SJCRH30 (cell line): ENCODE results near the gene WSB2. TPM values are rescaled to one million over a fixed set of nuclear protein-coding genes. Genes with fewer than 3 reads are reported as not detected.

ENCODE experiments used
- DNase-seq, 2 experiments: peaks; one replicate each; pipeline ENCODE4 v3.0.0-alpha.2; 2015 to 2020
- H3K27ac ChIP-seq: fragments of 250-450 bp; sonication (Bioruptor Pico); 2 replicates; pipeline ENCODE4 v1.5.1; 2020; ENCODE audit warnings: mild to moderate bottlenecking, moderate library complexity
- H3K27me3 ChIP-seq: fragments of 250-450 bp; sonication (Bioruptor Pico); 2 replicates; pipeline ENCODE4 v1.5.1; 2020; ENCODE audit warnings: mild to moderate bottlenecking, moderate library complexity
- H3K36me3 ChIP-seq: fragments of 250-450 bp; sonication (Bioruptor Pico); 2 replicates; pipeline ENCODE4 v1.5.1; 2020; ENCODE audit warnings: mild to moderate bottlenecking, moderate library complexity
- H3K4me1 ChIP-seq: fragments of 250-450 bp; sonication (Bioruptor Pico); 2 replicates; pipeline ENCODE4 v1.5.1; 2020; ENCODE audit warnings: mild to moderate bottlenecking, moderate library complexity
- H3K4me3 ChIP-seq: fragments of 250-450 bp; sonication (Bioruptor Pico); 2 replicates; pipeline ENCODE4 v1.5.1; 2020; ENCODE audit warnings: mild to moderate bottlenecking, moderate library complexity
- H3K9me3 ChIP-seq: fragments of 250-450 bp; sonication (Bioruptor Pico); replicated peaks from 2 replicates; pipeline ENCODE4 v1.5.1; 2020; ENCODE audit warnings: mild to moderate bottlenecking, moderate library complexity
- total RNA-seq: library from RNA; depleted of rRNA; stranded (reverse); fragments of >200 nt; shearing (Covaris generic); gene quantifications from 2 replicates; pipeline ENCODE4 v1.2.3, GENCODE V29; 2014

The WSB2 gene
- total RNA-seq, 1 experiment from 2014 or later: 104 TPM

DNA sequence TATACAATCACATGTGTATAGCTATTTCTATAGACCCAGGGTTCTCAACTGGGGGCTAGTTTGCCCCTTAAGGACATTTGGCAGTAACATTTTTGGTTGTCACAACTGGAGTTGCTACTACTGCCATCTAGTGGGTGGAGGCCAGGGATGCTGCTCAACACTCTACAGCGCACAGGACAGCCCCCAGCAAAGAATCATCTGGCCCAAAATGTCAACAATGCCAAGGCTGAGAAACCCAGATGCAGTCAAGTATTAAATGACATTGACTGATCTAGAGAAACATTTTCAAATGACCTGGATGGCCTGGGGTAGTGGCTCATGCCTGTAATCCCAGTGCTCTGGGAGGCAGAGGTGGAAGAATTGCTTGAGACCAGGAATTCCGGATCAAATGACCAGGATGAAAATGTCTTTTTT, 5.8 kb downstream of the WSB2 start:
- Histone ChIP-seq H3K27ac (no peak overlapping the region), H3K27me3 (no peaks in the 10 kb centered on the region), H3K4me1 (peaks cover 17% of the 10 kb centered on the region), H3K36me3 (peaks cover 12% of the 10 kb centered on the region), H3K4me3 (no peak overlapping the region), H3K9me3 (no peaks in the 10 kb centered on the region)
- peak; percentile 62 to 77 for DNase-seq

DNA sequence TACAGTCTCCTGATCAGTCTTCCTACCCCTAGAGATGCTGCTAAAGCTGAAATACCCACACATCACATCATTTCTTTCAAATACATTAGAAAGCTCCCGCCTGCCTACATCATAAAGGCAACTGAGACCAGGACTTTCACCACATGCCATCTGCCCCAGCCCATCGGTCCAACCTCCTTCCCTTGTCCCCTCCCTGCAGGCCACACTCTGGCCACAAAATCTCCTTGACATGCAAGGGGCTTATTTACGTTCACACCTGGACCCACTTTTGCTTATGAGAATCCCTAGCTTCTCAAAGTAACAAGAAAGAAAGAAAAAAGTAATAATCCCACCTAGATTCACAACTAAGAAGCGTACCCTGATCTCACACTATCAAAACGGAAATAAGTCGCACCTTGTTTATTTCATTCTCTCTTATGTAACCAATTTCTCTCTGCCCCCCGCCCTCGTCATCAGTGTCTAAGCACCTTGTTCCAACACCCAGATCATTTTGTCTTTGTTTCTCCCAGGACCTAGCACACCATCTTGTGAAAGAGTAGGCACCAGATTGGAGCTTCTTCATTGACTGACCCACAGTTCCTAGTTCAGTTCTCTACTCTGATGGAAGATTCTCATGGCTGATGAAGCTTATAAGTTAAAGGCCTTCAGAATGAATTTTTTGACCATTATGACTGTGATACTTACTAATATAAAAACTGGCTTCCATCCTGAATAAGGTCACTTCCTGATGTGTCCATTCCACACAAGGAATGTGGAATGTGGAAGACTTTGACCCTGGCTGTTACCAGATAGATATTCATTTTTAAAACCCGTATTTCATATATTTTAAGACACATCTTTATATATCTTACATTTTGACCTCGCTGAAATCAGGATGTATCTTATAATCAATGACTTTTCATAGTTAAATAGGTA, 7.7 kb downstream of the WSB2 start:
- Histone ChIP-seq H3K4me3 (no peak overlapping the region), H3K36me3 (peaks cover 18% of the 10 kb centered on the region), H3K9me3 (no peaks in the 10 kb centered on the region), H3K27me3 (no peaks in the 10 kb centered on the region), H3K27ac (peak overlapping the region; percentile 37), H3K4me1 (peaks cover 15% of the 10 kb centered on the region)
- no peak for DNase-seq

DNA sequence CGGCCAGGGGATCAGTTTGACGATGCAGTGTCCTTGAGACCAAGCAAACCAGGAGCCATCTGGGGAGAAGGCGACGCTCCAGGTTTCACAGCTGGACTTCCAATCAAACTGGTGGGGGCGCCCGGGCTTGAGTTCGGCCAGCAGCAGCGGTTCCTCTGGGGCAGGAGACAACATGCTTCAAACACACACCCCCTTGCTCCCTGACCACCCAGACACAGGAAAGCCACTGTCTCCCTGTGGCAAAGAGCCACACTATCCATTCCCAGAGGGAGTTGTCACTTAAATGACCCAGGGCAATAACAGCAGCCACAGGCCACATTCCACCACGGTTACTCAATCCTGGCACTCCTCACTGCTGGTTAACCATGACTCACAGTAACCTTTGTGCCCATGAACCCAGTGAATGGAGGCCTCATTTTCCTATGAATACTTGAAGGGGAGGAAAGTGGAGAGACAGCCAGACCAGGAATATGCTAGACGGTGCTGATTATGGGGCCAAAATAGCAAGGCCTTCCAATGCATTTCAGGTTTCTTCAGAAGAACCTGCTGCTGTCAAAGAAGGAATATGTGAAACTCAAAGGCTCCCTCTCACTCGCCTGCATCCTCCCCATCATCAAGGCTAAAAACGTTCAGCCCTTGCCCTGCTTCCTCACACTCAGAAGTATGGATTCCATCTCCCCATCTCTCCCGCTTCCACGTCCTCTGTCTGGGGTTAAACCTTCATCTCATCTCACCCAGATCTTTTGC, 8.5 kb downstream of the WSB2 start:
- H3K27ac ChIP-seq: peak overlapping the region; percentile 37
- no peak overlapping the region for H3K4me3 ChIP-seq
- peaks cover 15% of the 10 kb centered on the region for H3K4me1 ChIP-seq
- peak; percentile 74 to 79 for DNase-seq
- H3K36me3 ChIP-seq: peaks cover 21% of the 10 kb centered on the region
- no peaks in the 10 kb centered on the region for H3K9me3 ChIP-seq
- no peaks in the 10 kb centered on the region for H3K27me3 ChIP-seq

DNA sequence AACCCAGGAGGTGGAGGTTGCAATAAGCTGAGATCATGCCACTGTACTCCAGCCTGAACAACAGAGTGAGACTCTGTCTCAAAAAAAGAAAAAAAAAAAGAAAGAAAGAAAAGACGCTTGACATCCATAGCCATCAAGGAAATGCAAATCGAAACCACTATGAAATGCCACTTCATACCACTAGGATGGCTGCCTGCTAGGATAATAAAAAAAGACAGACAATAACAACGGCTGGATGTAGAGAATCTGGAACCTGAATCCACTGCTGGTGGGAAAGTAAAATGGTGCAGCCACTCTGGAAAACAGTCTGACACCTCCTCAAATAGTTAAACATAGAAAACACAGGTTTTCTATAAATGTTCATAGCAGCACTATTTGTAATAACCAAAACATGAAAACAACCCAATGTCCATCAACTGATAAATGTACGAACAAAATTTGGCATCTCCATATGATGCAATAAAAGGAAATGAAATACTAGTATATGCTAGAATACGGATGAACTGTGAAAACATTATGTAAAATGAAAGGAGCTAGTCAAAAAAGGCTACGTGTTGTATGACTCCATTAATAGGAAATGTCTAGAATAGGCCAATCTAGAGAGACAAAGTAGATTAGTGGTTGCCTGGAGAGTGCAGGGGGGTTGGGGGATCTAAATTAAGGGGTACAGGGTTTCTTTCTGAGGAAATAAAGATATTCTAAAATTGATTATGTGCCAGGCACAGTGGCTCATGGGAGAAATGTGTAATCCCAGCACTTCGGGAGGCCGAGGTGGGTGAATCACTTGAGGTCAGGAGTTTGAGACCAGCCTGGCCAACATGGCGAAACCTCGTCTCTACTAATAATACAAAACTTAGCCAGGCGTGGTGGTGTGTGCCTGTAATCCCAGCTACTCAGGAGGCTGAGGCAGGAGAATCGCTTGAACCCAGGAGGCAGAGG, 9.7 kb downstream of the WSB2 start:
- no peak overlapping the region for H3K27ac ChIP-seq

DNA sequence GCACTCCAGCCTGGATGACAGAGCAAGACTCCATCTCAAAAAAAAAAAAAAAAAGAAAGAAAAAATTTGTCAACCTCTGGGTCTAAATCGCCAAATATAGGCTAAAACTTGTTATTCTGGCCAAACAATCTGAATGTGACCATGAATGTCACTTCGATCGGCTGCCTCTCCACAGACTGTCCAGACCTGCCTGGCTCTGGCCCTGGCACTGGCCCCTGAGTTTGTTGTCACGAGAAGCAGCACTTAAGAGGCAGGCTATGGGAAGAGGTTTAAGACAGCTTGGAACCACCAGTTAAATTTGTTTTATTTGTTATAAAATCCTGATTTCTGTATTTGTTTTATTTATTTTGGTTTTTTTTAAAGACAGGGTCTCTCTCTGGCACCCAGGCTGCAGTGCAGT, 14.5 kb downstream of the WSB2 start:
- H3K9me3 ChIP-seq: no peaks in the 10 kb centered on the region
- peaks cover 36% of the 10 kb centered on the region for H3K36me3 ChIP-seq
- no peaks in the 10 kb centered on the region for H3K4me1 ChIP-seq
- DNase-seq: no peak
- no peaks in the 10 kb centered on the region for H3K27me3 ChIP-seq
- no peak overlapping the region for H3K27ac ChIP-seq
- H3K4me3 ChIP-seq: no peak overlapping the region

More for the DNA sequence above, 9.7 kb downstream of the WSB2 start:
- peaks cover 15% of the 10 kb centered on the region for H3K4me1 ChIP-seq
- H3K36me3 ChIP-seq: peaks cover 23% of the 10 kb centered on the region
- DNase-seq: no peak
- H3K9me3 ChIP-seq: no peaks in the 10 kb centered on the region
- H3K4me3 ChIP-seq: no peak overlapping the region
- H3K27me3 ChIP-seq: no peaks in the 10 kb centered on the region

DNA sequence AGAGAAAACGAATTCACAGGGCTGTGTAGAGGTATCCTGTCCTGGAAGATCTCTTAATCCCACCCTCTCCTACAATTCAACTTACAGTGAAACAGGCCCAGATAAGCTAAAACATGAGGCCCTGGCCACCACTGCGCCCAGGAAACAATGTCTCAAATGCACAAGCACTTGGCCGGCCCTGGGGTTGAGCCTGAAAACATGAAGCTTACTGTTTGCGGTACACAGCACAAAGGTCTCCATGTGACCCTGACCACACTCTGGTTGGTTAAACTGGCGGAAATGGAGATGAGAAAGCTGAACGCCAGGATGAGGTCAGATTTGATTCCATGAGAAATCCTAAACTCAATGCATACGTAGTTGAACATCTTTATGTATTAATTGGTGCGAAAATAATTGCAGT, 16.4 kb downstream of the WSB2 start:
- no peaks in the 10 kb centered on the region for H3K9me3 ChIP-seq
- H3K27me3 ChIP-seq: no peaks in the 10 kb centered on the region
- H3K27ac ChIP-seq: no peak overlapping the region
- H3K4me3 ChIP-seq: no peak overlapping the region
- DNase-seq: no peak
- no peaks in the 10 kb centered on the region for H3K4me1 ChIP-seq
- peaks cover 36% of the 10 kb centered on the region for H3K36me3 ChIP-seq

DNA sequence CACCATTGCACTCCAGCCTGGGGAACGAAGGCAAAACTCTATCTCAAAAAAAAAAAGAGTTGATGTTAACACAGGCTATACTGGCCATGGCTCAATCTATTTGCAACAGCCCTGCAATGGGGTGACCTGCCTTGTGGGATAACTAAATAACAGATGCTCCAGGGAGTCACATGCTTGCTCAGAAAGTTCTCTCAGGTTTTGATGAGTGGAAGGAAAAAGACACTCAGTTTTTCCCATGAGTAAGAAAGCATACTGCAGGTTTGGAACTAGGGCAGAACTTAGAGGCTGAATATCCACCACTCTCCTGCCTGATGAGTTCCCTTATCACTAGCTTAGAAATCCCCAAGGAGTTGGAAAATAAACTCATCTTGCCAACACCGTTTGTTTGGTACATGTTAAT, 16.9 kb downstream of the WSB2 start:
- Histone ChIP-seq H3K27me3 (no peaks in the 10 kb centered on the region), H3K9me3 (no peaks in the 10 kb centered on the region), H3K27ac (no peak overlapping the region), H3K36me3 (peaks cover 39% of the 10 kb centered on the region), H3K4me1 (no peaks in the 10 kb centered on the region), H3K4me3 (no peak overlapping the region)
- no peak for DNase-seq

DNA sequence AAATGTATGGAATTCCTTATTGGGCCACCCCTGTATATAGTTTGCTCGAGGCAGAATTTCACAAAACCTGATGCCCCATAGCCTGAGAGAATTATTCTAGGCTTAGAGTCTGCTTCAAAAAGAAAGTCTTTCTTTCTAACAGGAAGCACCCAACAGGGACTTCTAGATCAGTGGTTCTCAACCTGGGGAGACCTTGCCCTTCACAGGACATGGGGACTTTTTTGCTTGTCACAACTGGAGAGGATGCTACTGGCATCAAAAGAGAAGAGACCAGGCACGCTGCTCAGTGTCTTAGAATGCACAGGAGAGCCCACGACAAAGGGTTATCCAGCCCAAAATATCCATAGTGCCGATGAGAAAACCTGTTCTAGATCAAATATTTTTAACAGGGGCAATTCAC, 18.9 kb downstream of the WSB2 start:
- Histone ChIP-seq H3K36me3 (peaks cover 38% of the 10 kb centered on the region), H3K9me3 (no peaks in the 10 kb centered on the region), H3K4me1 (no peaks in the 10 kb centered on the region), H3K4me3 (no peak overlapping the region), H3K27ac (no peak overlapping the region), H3K27me3 (no peaks in the 10 kb centered on the region)
- DNase-seq: no peak

DNA sequence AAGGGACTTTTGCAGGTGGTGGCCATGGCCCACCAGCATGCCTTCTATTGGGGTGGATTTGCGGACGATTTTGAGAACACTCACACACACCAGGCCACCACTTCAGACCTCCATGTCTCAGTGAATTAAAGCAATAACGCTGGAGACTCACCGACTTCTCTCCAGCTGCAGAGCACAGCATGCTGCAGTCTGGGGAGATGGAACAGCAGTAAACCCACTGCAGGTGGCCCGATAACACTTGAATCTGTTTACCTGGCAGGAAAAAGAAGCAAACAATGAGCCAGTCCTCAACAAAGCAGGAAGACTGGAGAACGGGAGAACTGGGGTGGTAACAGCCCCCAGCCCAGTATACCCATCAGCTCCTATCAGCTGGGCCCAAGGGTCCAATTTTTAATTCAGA, 22.8 kb downstream of the WSB2 start:
- H3K36me3 ChIP-seq: peaks cover 56% of the 10 kb centered on the region
- DNase-seq: no peak
- H3K4me3 ChIP-seq: no peak overlapping the region

DNA sequence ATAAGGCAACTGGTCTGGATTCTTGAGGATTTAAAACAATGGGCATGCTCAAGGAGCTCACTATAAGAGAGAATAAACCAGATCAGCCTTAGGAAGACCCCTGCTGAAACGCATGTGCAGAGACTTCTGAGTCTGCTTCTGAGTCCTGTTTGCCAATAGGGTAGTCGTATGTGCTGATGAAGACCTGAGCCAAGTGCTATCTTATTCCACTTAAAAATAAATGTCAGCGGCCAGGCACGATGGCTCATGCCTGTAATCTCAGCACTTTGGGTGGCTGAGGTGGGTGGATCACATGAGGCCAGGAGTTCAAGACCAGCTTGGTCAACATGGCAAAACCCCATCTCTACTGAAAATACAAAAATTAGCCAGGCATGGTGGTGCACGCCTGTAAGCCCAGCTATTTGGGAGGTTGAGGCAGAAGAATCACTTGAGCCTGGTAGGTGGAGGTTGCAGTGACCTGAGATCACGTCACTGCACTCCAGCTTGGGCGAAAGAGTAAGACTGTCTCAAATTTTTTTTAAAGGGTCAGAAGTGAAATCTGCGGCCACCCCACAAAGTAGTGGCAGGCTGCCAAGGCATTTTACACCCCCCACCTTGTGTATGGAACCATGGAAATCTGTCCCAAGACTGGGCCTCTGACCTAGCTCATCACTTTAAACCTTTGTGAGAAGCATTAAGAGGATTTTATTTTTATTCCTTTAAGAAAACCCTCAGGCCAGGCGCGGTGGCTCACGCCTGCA, 24.1 kb downstream of the WSB2 start:
- H3K9me3 ChIP-seq: no peaks in the 10 kb centered on the region
- no peaks in the 10 kb centered on the region for H3K4me1 ChIP-seq
- H3K27me3 ChIP-seq: no peaks in the 10 kb centered on the region
- no peak overlapping the region for H3K27ac ChIP-seq
- DNase-seq: no peak
- H3K4me3 ChIP-seq: no peak overlapping the region
- peaks cover 61% of the 10 kb centered on the region for H3K36me3 ChIP-seq

More for the DNA sequence above, 22.8 kb downstream of the WSB2 start:
- Histone ChIP-seq H3K4me1 (no peaks in the 10 kb centered on the region), H3K27ac (no peak overlapping the region), H3K9me3 (no peaks in the 10 kb centered on the region), H3K27me3 (no peaks in the 10 kb centered on the region)

DNA sequence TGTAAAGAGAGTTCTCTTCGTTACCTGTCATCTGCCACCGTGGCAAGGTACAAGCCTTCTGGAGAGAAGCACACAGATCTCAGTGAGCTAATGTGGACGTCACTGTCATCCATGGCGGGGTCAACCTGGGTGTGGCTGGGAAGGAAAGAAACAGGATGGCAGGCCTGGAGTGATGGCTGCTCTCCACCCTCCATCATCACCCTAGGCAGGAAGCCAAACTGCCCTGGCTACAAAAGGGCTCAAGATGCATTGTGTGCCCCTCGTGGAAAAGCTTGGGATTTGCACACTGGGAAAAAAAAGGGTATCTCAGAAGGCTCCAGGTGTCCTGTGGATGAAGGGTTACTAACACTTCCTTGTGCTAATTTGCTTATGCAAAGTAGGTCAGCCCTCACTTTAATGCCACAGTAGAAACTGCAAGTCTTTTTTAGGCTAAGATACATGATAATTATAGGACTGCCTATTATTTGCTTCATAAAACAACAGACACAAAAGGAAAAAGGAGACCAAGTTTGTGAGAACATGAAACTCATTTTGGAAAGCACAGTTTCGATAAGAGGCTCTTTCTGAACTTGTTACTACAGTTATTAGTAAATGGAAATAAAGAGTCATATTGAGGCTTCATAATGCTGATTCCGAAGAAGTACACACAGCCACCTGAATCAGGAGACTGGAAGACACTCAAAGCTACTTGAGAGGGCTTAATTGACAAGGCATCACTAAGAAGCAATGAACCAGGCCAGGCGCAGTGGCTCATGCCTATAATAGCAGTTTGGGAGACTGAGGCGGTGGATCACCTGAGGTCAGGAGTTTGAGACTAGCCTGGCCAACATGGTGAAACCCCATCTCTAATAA, 25.6 kb downstream of the WSB2 start:
- H3K27me3 ChIP-seq: no peaks in the 10 kb centered on the region
- DNase-seq: no peak
- H3K36me3 ChIP-seq: peaks cover 65% of the 10 kb centered on the region
- H3K9me3 ChIP-seq: no peaks in the 10 kb centered on the region
- no peak overlapping the region for H3K27ac ChIP-seq
- H3K4me1 ChIP-seq: no peaks in the 10 kb centered on the region
- no peak overlapping the region for H3K4me3 ChIP-seq

DNA sequence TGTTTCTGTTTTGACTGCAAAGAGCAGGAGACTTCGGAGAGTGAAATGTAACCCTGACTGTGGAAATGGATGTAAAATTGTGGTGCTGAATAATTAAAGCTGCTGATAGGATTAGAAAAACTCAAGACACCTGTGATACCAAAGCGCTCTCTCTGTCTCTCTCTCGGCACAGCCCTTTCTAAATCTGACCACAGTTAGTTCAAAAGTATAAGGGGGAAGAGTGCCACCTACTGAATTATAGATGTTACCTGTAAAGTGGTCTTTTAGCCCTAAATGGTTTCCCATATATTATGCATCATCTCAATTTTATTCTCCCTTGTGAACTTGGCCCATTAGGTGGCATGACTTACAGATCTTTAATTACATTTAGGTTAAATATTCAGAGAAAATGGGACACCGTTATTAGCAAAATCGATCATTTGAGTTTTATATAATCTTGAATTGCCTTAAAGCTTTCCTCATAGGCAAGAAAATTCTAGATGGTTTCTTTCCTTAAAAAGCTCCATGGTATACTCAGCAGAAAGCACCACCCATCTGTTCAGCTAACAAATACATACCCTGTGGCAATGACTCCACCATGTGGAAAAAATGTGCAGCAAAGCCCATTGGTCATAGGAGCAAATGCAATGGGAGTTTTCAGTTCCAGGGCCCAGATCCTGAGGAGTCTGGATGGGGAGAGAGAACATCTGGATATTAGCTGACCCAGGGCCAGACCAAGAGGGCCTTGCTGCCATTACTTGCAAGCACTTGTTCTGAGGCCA, 26.4 kb downstream of the WSB2 start:
- Histone ChIP-seq H3K27me3 (no peaks in the 10 kb centered on the region), H3K9me3 (no peaks in the 10 kb centered on the region), H3K4me1 (no peaks in the 10 kb centered on the region), H3K36me3 (peaks cover 73% of the 10 kb centered on the region), H3K4me3 (no peak overlapping the region), H3K27ac (no peak overlapping the region)
- DNase-seq: peak; percentile 13 to 27

DNA sequence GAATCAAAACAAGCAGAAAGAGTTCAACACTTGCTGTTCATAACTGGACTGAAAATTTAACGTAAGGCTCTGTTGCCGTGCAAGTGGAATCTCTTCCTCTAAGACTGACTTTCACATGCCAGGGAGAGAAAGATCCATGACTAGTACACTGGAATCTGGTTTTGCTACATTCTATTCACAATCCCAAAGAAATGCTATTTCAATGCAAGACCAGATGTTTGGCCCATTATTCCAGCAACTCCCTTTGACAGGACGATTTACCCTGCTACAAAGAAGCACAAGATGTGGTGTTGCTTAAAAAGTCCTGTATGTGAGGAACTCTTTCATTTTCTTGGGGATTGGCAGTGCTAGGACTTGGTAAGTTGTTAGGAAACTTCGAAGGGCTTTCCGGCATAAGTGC, 27.1 kb downstream of the WSB2 start:
- Histone ChIP-seq H3K27ac (no peak overlapping the region), H3K4me1 (no peaks in the 10 kb centered on the region), H3K4me3 (no peak overlapping the region), H3K36me3 (peaks cover 73% of the 10 kb centered on the region), H3K27me3 (no peaks in the 10 kb centered on the region), H3K9me3 (no peaks in the 10 kb centered on the region)
- no peak for DNase-seq
